AG04449 (cell line): ENCODE results near the gene INVS.
"Not testable (repeated sequence)": the region's sequence is repeated elsewhere in the genome, so short reads cannot be mapped to it uniquely, and the experiment has no call there.

ENCODE experiments used
- CTCF ChIA-PET: fragments of 350-600 bp; formaldehyde crosslinking; extraction: SDS; loops from one replicate; lab custom pipeline; 2021; ENCODE audit warnings: antibody characterized with exemption; lab: Yijun Ruan, JAX
- POLR2A ChIA-PET: fragments of 400-600, 350-600 bp; formaldehyde crosslinking; extraction: SDS; loops from one replicate; lab custom pipeline; 2020; ENCODE audit warnings: antibody characterized with exemption, inconsistent platforms; lab: Yijun Ruan, JAX
- DNase-seq: peaks from one replicate; pipeline ENCODE4 v3.0.0-alpha.2; 2010; ENCODE audit warnings: low read depth, low spot score
- H3K4me3 ChIP-seq: 2 replicates; pipeline ENCODE4 v1.5.1; 2011; ENCODE audit warnings: low read depth, mild to moderate bottlenecking, control low read depth, low read length
- CTCF ChIP-seq: IDR thresholded peaks from one replicate; pipeline ENCODE4 v1.5.1; 2011; ENCODE audit warnings: mild to moderate bottlenecking, moderate library complexity, low read length, control low read depth, inconsistent platforms; ENCODE audit not compliant: insufficient read depth; ENCODE audit errors: missing control alignments

Gene INVS

GRCh38 chr9:100324594-100325200 lies 225.7 kb downstream of the INVS start:
- DNase-seq = no peak
- ChIA-PET CTCF (interaction anchor here (0.6 to 6.2 kb wide), 47 partner anchors 8 to 1162 kb away, joined by 3 to 64 read pairs (median 5); partner anchors contain the start of genes MSANTD3 and TEX10), POLR2A (no interaction called here)
- no peak for TF ChIP-seq CTCF
- no peak overlapping the region for H3K4me3 ChIP-seq

- DNase-seq, H3K4me3 ChIP-seq, POLR2A ChIA-PET: not testable (repeated sequence)
- CTCF ChIA-PET = interaction anchor here (1.0 to 5.0 kb wide), 5 partner anchors 11 to 259 kb away, joined by 3 to 64 read pairs (median 10); no protein-coding TSS in a partner anchor
Measured at GRCh38 chr9:100338736-100339135, 239.7 kb downstream of the INVS start.

GRCh38 chr9:100340224-100340623 lies 241.2 kb downstream of the INVS start:
- no peak overlapping the region for H3K4me3 ChIP-seq
- ChIA-PET POLR2A (no interaction called here), CTCF (interaction anchor here (5.0 kb wide), 1 partner anchor 14 kb away, joined by 64 read pairs; no protein-coding TSS in a partner anchor)
- DNase-seq = no peak
- no peak for TF ChIP-seq CTCF

- no peak for DNase-seq
- no peak for TF ChIP-seq CTCF
- CTCF ChIA-PET = interaction anchor here (0.7 to 3.3 kb wide), 3 partner anchors 9 to 22 kb away, joined by 3 to 23 read pairs (median 3); no protein-coding TSS in a partner anchor
- no peak overlapping the region for H3K4me3 ChIP-seq
- POLR2A ChIA-PET = interaction anchor here (1.2 kb wide), 1 partner anchor 10 kb away, joined by 3 read pairs; no protein-coding TSS in a partner anchor
Measured at GRCh38 chr9:100341889-100342288, 242.8 kb downstream of the INVS start.

- CTCF ChIA-PET = interaction anchor here (1.0 to 6.5 kb wide), 5 partner anchors 16 to 250 kb away, joined by 3 to 59 read pairs (median 3); no protein-coding TSS in a partner anchor
- no peak overlapping the region for H3K4me3 ChIP-seq
Measured at GRCh38 chr9:100346836-100347235, 247.8 kb downstream of the INVS start.

GRCh38 chr9:100350188-100350587 lies 251.1 kb downstream of the INVS start:
- no peak for TF ChIP-seq CTCF
- CTCF ChIA-PET = interaction anchor here (1.0 to 6.5 kb wide), 5 partner anchors 11 to 252 kb away, joined by 3 to 59 read pairs (median 5); no protein-coding TSS in a partner anchor
- no peak overlapping the region for H3K4me3 ChIP-seq
- no peak for DNase-seq
- POLR2A ChIA-PET = no interaction called here

More at GRCh38 chr9:100346836-100347235, 247.8 kb downstream of the INVS start:
- TF ChIP-seq CTCF = no peak
- POLR2A ChIA-PET = no interaction called here
- no peak for DNase-seq
